HG03095 (cell line): ENCODE measurements around the gene ERC2.

ENCODE experiments used
- ATAC-seq: cut with Tn5 transposase; IDR thresholded peaks from one replicate; pipeline ENCODE4 v1.9.1; 2021; ENCODE audit warnings: moderate library complexity; ENCODE audit not compliant: unreplicated experiment

The ERC2 gene

GRCh38 chr3:56369914-56370313 is 98.4 kb downstream of the ERC2 start:
- ATAC-seq, result no peak

- ATAC-seq, result no peak
Measured at GRCh38 chr3:56368846-56369245, 99.4 kb downstream of the ERC2 start.

GRCh38 chr3:56366641-56367162 is 101.6 kb downstream of the ERC2 start:
- no peak for ATAC-seq

GRCh38 chr3:56365905-56366640 is 102.2 kb downstream of the ERC2 start:
- ATAC-seq, result no peak

- ATAC-seq, result no peak
Measured at GRCh38 chr3:56364665-56365064, 103.6 kb downstream of the ERC2 start.

- no peak for ATAC-seq
Measured at GRCh38 chr3:56363720-56364119, 104.5 kb downstream of the ERC2 start.

- ATAC-seq, result no peak
Measured at GRCh38 chr3:56361731-56362130, 106.5 kb downstream of the ERC2 start.

GRCh38 chr3:56357266-56357665 is 111.0 kb downstream of the ERC2 start:
- no peak for ATAC-seq

GRCh38 chr3:56356808-56357207 is 111.5 kb downstream of the ERC2 start:
- ATAC-seq, result no peak

GRCh38 chr3:56355570-56356185 is 112.6 kb downstream of the ERC2 start:
- ATAC-seq, result no peak

- no peak for ATAC-seq
Measured at GRCh38 chr3:56351537-56351936, 116.7 kb downstream of the ERC2 start.

GRCh38 chr3:56347219-56347871 is 120.9 kb downstream of the ERC2 start:
- ATAC-seq, result no peak

- no peak for ATAC-seq
Measured at GRCh38 chr3:56342475-56342874, 125.8 kb downstream of the ERC2 start.

- ATAC-seq, result no peak
Measured at GRCh38 chr3:56339671-56340070, 128.6 kb downstream of the ERC2 start.

GRCh38 chr3:56339244-56339643 is 129.0 kb downstream of the ERC2 start:
- ATAC-seq, result no peak

- ATAC-seq, result no peak
Measured at GRCh38 chr3:56336023-56336422, 132.2 kb downstream of the ERC2 start.

- no peak for ATAC-seq
Measured at GRCh38 chr3:56324473-56324872, 143.8 kb downstream of the ERC2 start.

GRCh38 chr3:56323986-56324420 is 144.3 kb downstream of the ERC2 start:
- ATAC-seq, result no peak

GRCh38 chr3:56322862-56323261 is 145.4 kb downstream of the ERC2 start:
- no peak for ATAC-seq

- ATAC-seq, result no peak
Measured at GRCh38 chr3:56321892-56322291, 146.4 kb downstream of the ERC2 start.

GRCh38 chr3:56321383-56321782 is 146.9 kb downstream of the ERC2 start:
- no peak for ATAC-seq

- ATAC-seq, result no peak
Measured at GRCh38 chr3:56320883-56321282, 147.4 kb downstream of the ERC2 start.
